Measurements from ENCODE around the gene NUP210L. TPM values are rescaled to one million over a fixed set of nuclear protein-coding genes. Genes with fewer than 3 reads are reported as not detected.
A peak's percentile ranks its signal among the peaks of the same experiment; 100 is the strongest.
"Not testable (repeated sequence)": the region's sequence is repeated elsewhere in the genome, so short reads cannot be mapped to it uniquely, and the experiment has no call there.

Gene NUP210L
- polyA plus RNA-seq, 6 donors from 2014 or later: not detected

- H3K4me3 Mint-ChIP-seq: peak within 1 kb of the TSS; percentile 93 to 100 (median 97)
- H3K9me3 Mint-ChIP-seq: no peaks in the 10 kb centered on the region
- ATAC-seq (ENCODE audit: low read depth in 2 of 2) (peak; percentile 85 to 86), DNase-seq (peak; percentile 91)
- peaks cover 41 to 58% (median 47%) of the 10 kb centered on the region in 3 donors for H3K4me1 Mint-ChIP-seq
- H3K27me3 Mint-ChIP-seq: no peaks in the 10 kb centered on the region
- H3K27ac Mint-ChIP-seq: peak within 1 kb of the TSS; percentile 98 to 100 (median 100)
- H3K36me3 Mint-ChIP-seq: peaks cover 23 to 29% of the 10 kb centered on the region in 2 donors
Observed at GRCh38 chr1:153990468-153991150, 164.3 kb downstream of the NUP210L start, which contains the start of gene RPS27. Gene RPS27, plus strand, starts transcription at chr1:153990762. Its CDS starts 35 bp downstream, at chr1:153990797.

- Mint-ChIP-seq H3K4me3 (peak overlapping the region in 1 of 8 donors; percentile 85), H3K27me3 (no peaks in the 10 kb centered on the region), H3K36me3 (peaks cover 12 to 17% of the 10 kb centered on the region in 2 donors), H3K4me1 (peaks cover 44 to 53% (median 52%) of the 10 kb centered on the region in 3 donors), H3K27ac (peak overlapping the region in 5 of 6 donors; percentile 82 to 98 (median 94)), H3K9me3 (no peaks in the 10 kb centered on the region)
- ATAC-seq (ENCODE audit: low read depth in 2 of 2) (no peak), DNase-seq (no peak)
Observed at GRCh38 chr1:153987621-153988020, 167.3 kb downstream of the NUP210L start.

- DNase-seq: no peak
- ATAC-seq (ENCODE audit: low read depth in 2 of 2): no peak
Observed at GRCh38 chr1:153985941-153986761, 168.7 kb downstream of the NUP210L start, which contains the start of gene RAB13. Gene RAB13, minus strand, starts transcription at chr1:153986339. Its CDS starts 103 bp downstream, at chr1:153986236.

GRCh38 chr1:153985341-153985912 is 169.4 kb downstream of the NUP210L start:
- H3K9me3 Mint-ChIP-seq: no peaks in the 10 kb centered on the region
- DNase-seq: no peak
- H3K27me3 Mint-ChIP-seq: no peaks in the 10 kb centered on the region

More at GRCh38 chr1:153985941-153986761, 168.7 kb downstream of the NUP210L start, which contains the start of gene RAB13:
- peaks cover 0 to 6% of the 10 kb centered on the region in 2 donors for H3K36me3 Mint-ChIP-seq
- peaks cover 33 to 46% (median 38%) of the 10 kb centered on the region in 3 donors for H3K4me1 Mint-ChIP-seq
- no peaks in the 10 kb centered on the region for H3K27me3 Mint-ChIP-seq
- peak within 1 kb of the TSS; percentile 82 to 98 (median 94) for H3K27ac Mint-ChIP-seq
- H3K9me3 Mint-ChIP-seq: no peaks in the 10 kb centered on the region
- peak within 1 kb of the TSS; percentile 81 to 92 (median 87) for H3K4me3 Mint-ChIP-seq

GRCh38 chr1:153984123-153984894 is 170.6 kb downstream of the NUP210L start:
- DNase-seq (no peak), ATAC-seq (ENCODE audit: low read depth in 2 of 2) (peak in 1 of 2 donors; percentile 24)
- no peaks in the 10 kb centered on the region for H3K9me3 Mint-ChIP-seq
- H3K36me3 Mint-ChIP-seq: no peaks in the 10 kb centered on the region
- peaks cover 23 to 33% (median 26%) of the 10 kb centered on the region in 3 donors for H3K4me1 Mint-ChIP-seq
- peak overlapping the region in 3 of 6 donors; percentile 19 to 86 (median 53) for H3K27ac Mint-ChIP-seq
- no peaks in the 10 kb centered on the region for H3K27me3 Mint-ChIP-seq
- H3K4me3 Mint-ChIP-seq: peak overlapping the region in 2 of 8 donors; percentile 25 to 72

More at GRCh38 chr1:153985341-153985912, 169.4 kb downstream of the NUP210L start:
- ATAC-seq (ENCODE audit: low read depth in 2 of 2): no peak
- peak overlapping the region in 4 of 6 donors; percentile 24 to 87 (median 78) for H3K27ac Mint-ChIP-seq
- H3K36me3 Mint-ChIP-seq: peaks cover 0 to 2% of the 10 kb centered on the region in 2 donors
- H3K4me3 Mint-ChIP-seq: peak overlapping the region; percentile 80 to 92 (median 86)
- H3K4me1 Mint-ChIP-seq: peaks cover 30 to 40% (median 33%) of the 10 kb centered on the region in 3 donors

- H3K9me3 Mint-ChIP-seq; DNase-seq; H3K36me3 Mint-ChIP-seq; ATAC-seq (ENCODE audit: low read depth in 2 of 2); H3K27me3 Mint-ChIP-seq; H3K4me3 Mint-ChIP-seq: not testable (repeated sequence)
- H3K4me1 Mint-ChIP-seq: peaks cover 25 to 35% (median 30%) of the 10 kb centered on the region in 3 donors
- H3K27ac Mint-ChIP-seq: peak overlapping the region in 1 of 6 donors; percentile 41
Observed at GRCh38 chr1:153981735-153982134, 173.1 kb downstream of the NUP210L start.

GRCh38 chr1:153979091-153979490 is 175.8 kb downstream of the NUP210L start:
- not testable (repeated sequence) for ATAC-seq (ENCODE audit: low read depth in 2 of 2); H3K27ac Mint-ChIP-seq; H3K36me3 Mint-ChIP-seq; H3K27me3 Mint-ChIP-seq; H3K9me3 Mint-ChIP-seq; DNase-seq
- Mint-ChIP-seq H3K4me3 (peak overlapping the region in 6 of 8 donors; percentile 25 to 98 (median 80)), H3K4me1 (peaks cover 19 to 34% (median 25%) of the 10 kb centered on the region in 3 donors)

- H3K9me3 Mint-ChIP-seq: no peaks in the 10 kb centered on the region
- no peaks in the 10 kb centered on the region for H3K27me3 Mint-ChIP-seq
- H3K36me3 Mint-ChIP-seq: peaks cover 4 to 7% of the 10 kb centered on the region in 2 donors
- peaks cover 21 to 34% (median 30%) of the 10 kb centered on the region in 3 donors for H3K4me1 Mint-ChIP-seq
- peak overlapping the region in 5 of 6 donors; percentile 90 to 95 (median 91) for H3K27ac Mint-ChIP-seq
- ATAC-seq (ENCODE audit: low read depth in 2 of 2) (no peak), DNase-seq (no peak)
- H3K4me3 Mint-ChIP-seq: peak overlapping the region; percentile 91 to 99 (median 97)
Observed at GRCh38 chr1:153978274-153978909, 176.5 kb downstream of the NUP210L start.

- H3K27ac Mint-ChIP-seq: peak within 1 kb of the TSS; percentile 90 to 96 (median 92)
- peaks cover 23 to 39% (median 36%) of the 10 kb centered on the region in 3 donors for H3K4me1 Mint-ChIP-seq
Observed at GRCh38 chr1:153977250-153978240, 177.3 kb downstream of the NUP210L start, which contains the start of gene JTB. Gene JTB, minus strand, starts transcription at chr1:153977674. Its CDS starts 422 bp downstream, at chr1:153977252.

GRCh38 chr1:153976819-153977249 is 178.0 kb downstream of the NUP210L start:
- peak overlapping the region; percentile 91 to 99 (median 97) for H3K4me3 Mint-ChIP-seq
- H3K27me3 Mint-ChIP-seq: no peaks in the 10 kb centered on the region
- no peak for DNase-seq
- H3K36me3 Mint-ChIP-seq: peaks cover 4 to 7% of the 10 kb centered on the region in 2 donors
- H3K4me1 Mint-ChIP-seq: peaks cover 23 to 43% (median 36%) of the 10 kb centered on the region in 3 donors
- ATAC-seq (ENCODE audit: low read depth in 2 of 2): no peak
- peak overlapping the region; percentile 88 to 96 (median 92) for H3K27ac Mint-ChIP-seq
- H3K9me3 Mint-ChIP-seq: no peaks in the 10 kb centered on the region

More at GRCh38 chr1:153977250-153978240, 177.3 kb downstream of the NUP210L start, which contains the start of gene JTB:
- ATAC-seq (ENCODE audit: low read depth in 2 of 2) (peak; percentile 98), DNase-seq (peak; percentile 76)
- no peaks in the 10 kb centered on the region for H3K9me3 Mint-ChIP-seq
- no peaks in the 10 kb centered on the region for H3K27me3 Mint-ChIP-seq
- H3K36me3 Mint-ChIP-seq: peaks cover 4 to 7% of the 10 kb centered on the region in 2 donors
- H3K4me3 Mint-ChIP-seq: peak within 1 kb of the TSS; percentile 91 to 99 (median 97)

- Mint-ChIP-seq H3K36me3 (peaks cover 4 to 7% of the 10 kb centered on the region in 2 donors), H3K4me1 (peaks cover 30 to 51% (median 50%) of the 10 kb centered on the region in 3 donors), H3K4me3 (peak overlapping the region in 1 of 8 donors; percentile 79), H3K27ac (peak overlapping the region in 3 of 6 donors; percentile 51 to 94 (median 52)), H3K27me3 (no peaks in the 10 kb centered on the region), H3K9me3 (no peaks in the 10 kb centered on the region)
- DNase-seq: no peak
- no peak for ATAC-seq (ENCODE audit: low read depth in 2 of 2)
Observed at GRCh38 chr1:153973525-153973924, 181.3 kb downstream of the NUP210L start.
